GM12873 (cell line): ENCODE data around the gene SPPL3.

ENCODE experiments used
- TF ChIP-seq, protein P1 (sequence below): IDR thresholded peaks from 2 replicates; pipeline ENCODE4 v1.5.1; 2012; ENCODE audit warnings: low read depth, mild to moderate bottlenecking, moderate library complexity, low read length, control low read depth; ENCODE audit not compliant: insufficient read depth; ENCODE audit errors: missing control alignments

The SPPL3 gene

GRCh38 chr12:120855823-120856588 lies 48.2 kb downstream of the SPPL3 start:
- TF ChIP-seq, protein P1, sequence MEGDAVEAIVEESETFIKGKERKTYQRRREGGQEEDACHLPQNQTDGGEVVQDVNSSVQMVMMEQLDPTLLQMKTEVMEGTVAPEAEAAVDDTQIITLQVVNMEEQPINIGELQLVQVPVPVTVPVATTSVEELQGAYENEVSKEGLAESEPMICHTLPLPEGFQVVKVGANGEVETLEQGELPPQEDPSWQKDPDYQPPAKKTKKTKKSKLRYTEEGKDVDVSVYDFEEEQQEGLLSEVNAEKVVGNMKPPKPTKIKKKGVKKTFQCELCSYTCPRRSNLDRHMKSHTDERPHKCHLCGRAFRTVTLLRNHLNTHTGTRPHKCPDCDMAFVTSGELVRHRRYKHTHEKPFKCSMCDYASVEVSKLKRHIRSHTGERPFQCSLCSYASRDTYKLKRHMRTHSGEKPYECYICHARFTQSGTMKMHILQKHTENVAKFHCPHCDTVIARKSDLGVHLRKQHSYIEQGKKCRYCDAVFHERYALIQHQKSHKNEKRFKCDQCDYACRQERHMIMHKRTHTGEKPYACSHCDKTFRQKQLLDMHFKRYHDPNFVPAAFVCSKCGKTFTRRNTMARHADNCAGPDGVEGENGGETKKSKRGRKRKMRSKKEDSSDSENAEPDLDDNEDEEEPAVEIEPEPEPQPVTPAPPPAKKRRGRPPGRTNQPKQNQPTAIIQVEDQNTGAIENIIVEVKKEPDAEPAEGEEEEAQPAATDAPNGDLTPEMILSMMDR: no peak

GRCh38 chr12:120854804-120855203 lies 49.4 kb downstream of the SPPL3 start:
- TF ChIP-seq, protein P1: no peak

GRCh38 chr12:120853188-120853587 lies 51.0 kb downstream of the SPPL3 start:
- TF ChIP-seq, protein P1: no peak

GRCh38 chr12:120851944-120852343 lies 52.2 kb downstream of the SPPL3 start:
- TF ChIP-seq, protein P1: no peak

- TF ChIP-seq, protein P1: no peak
Observed at GRCh38 chr12:120851444-120851843, 52.7 kb downstream of the SPPL3 start.

- TF ChIP-seq, protein P1: no peak
Observed at GRCh38 chr12:120849765-120850164, 54.4 kb downstream of the SPPL3 start.

DNA sequence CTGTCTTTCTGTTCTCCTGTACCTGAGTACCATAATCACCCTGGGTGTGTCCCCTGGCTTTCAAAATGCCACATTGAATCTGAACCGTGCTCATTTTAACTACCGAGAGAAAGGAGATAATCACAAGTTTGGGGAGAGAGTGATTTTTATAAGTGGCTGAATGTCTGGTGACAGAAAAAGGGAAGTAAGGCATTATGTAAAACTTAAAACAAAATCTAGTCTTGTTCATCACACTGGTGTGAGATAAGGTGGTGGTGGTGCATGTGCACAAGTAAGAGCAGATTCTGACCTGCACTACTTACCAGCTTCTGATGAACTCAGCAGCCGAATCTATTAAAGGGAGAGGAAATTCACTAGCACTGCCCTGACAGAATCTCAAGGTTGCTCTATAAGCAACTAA lies 56.3 kb downstream of the SPPL3 start:
- TF ChIP-seq, protein P1: no peak
